Measurements from ENCODE around the gene UBN1.

Gene UBN1

DNA sequence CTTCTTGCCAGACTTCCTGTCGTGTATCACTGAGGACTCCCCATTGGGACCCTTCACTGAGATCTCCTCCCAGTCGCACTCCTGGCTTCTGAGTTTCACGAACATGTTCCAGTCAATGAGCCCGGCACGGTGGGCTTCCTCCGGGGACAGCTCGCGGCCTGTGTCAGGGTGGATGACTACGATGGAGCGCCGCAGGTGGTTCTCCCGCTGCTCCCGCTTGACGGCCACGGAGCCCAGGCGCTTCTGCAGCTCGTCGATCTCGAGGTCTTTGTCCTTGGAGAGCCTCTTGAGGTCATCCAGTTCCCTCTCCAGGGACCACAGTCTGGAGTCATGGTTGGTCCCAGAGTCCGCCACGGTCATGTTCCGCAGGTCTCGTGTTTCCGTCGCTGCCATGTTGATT lies 36.2 kb downstream of the UBN1 start:
- POLR2A ChIA-PET, result interaction anchor here (0.7 to 1.3 kb wide), 2 partner anchors 10 to 17 kb away, joined by 3 read pairs; no protein-coding TSS in a partner anchor
- Histone ChIP-seq H3K9me3 (ENCODE audit: control insufficient read depth, insufficient read depth, low read depth, low read length) (no peaks in the 10 kb centered on the region), H3K36me3 (ENCODE audit: control insufficient read depth in 2 of 2, insufficient read depth in 1 of 2, low read length in 2 of 2) (peaks cover 0 to 93% of the 10 kb centered on the region in 2 experiments), H3K4me1 (ENCODE audit: control insufficient read depth, insufficient read depth, low read length) (peaks cover 8% of the 10 kb centered on the region; the same call in 1 of the 2 replicates), H3K27ac (ENCODE audit: extremely low read depth, low read depth, low read length) (no peak overlapping the region), H3K4me3 (ENCODE audit: low read depth, low read length) (no peak overlapping the region)
- TF ChIP-seq SCRT2 (tag by site-specific recombination; IDR thresholded peaks at IDR 0.05), result peak; percentile 24; the same call in 1 of the 2 replicates
- TF ChIP-seq ZNF416 (tag by site-specific recombination; IDR thresholded peaks at IDR 0.05), result no peak
- no peak for TF ChIP-seq ZNF600 (tag by site-specific recombination; IDR thresholded peaks at IDR 0.05)
- CTCF ChIA-PET, result interaction anchor here (1.4 kb wide), 1 partner anchor 73 kb away, joined by 4 read pairs; no protein-coding TSS in a partner anchor

DNA sequence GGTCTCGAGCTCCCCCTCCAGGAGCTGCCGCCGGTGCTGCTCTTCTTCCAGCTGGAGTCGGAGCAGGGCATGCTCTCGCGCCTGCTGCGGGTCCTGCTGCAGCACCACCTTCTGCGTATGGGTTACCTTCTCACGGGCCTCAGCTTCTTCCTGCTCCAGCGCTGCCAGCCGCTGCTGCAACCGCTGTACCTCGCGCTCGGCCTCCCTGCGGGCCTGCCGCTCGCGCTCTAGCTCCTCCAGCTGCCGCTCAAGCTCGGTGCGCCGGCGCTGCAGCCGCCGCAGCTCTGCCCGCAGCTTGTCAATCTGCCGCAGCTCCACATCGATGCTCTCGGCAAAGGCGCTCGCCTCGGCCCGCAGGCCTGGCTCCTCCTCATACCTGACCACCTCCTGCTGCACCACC lies 36.9 kb downstream of the UBN1 start:
- peaks cover 0 to 86% of the 10 kb centered on the region in 2 experiments for H3K36me3 ChIP-seq (ENCODE audit: control insufficient read depth in 2 of 2, insufficient read depth in 1 of 2, low read length in 2 of 2)
- H3K4me1 ChIP-seq (ENCODE audit: control insufficient read depth, insufficient read depth, low read length), result peaks cover 8% of the 10 kb centered on the region; the same call in 1 of the 2 replicates
- TF ChIP-seq MZF1 (tag by site-specific recombination; IDR thresholded peaks at IDR 0.05; ENCODE audit: borderline replicate concordance), result no peak
- TF ChIP-seq ZNF629 (tag by site-specific recombination; IDR thresholded peaks at IDR 0.05), result no peak
- no peak for TF ChIP-seq ZNF830 (tag by site-specific recombination; IDR thresholded peaks at IDR 0.05; ENCODE audit: low read depth)
- TF ChIP-seq ZNF266 (tag by site-specific recombination; IDR thresholded peaks at IDR 0.05; ENCODE audit: low read depth), result no peak
- TF ChIP-seq, protein P1, sequence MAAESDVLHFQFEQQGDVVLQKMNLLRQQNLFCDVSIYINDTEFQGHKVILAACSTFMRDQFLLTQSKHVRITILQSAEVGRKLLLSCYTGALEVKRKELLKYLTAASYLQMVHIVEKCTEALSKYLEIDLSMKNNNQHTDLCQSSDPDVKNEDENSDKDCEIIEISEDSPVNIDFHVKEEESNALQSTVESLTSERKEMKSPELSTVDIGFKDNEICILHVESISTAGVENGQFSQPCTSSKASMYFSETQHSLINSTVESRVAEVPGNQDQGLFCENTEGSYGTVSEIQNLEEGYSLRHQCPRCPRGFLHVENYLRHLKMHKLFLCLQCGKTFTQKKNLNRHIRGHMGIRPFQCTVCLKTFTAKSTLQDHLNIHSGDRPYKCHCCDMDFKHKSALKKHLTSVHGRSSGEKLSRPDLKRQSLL (tag by site-specific recombination; IDR thresholded peaks at IDR 0.05), result peak; percentile 13; the same call in 1 of the 2 replicates
- TF ChIP-seq ZNF239 (tag by site-specific recombination; IDR thresholded peaks at IDR 0.05), result no peak
- ChIA-PET CTCF (interaction anchor here (0.6 to 1.4 kb wide), 6 partner anchors 10 to 365 kb away, joined by 3 to 4 read pairs (median 4); no protein-coding TSS in a partner anchor), POLR2A (interaction anchor here (0.7 to 1.3 kb wide), 2 partner anchors 9 to 16 kb away, joined by 3 read pairs; no protein-coding TSS in a partner anchor)
- no peak overlapping the region for H3K27ac ChIP-seq (ENCODE audit: extremely low read depth, low read depth, low read length)
- no peaks in the 10 kb centered on the region for H3K9me3 ChIP-seq (ENCODE audit: control insufficient read depth, insufficient read depth, low read depth, low read length)
- no peak overlapping the region for H3K4me3 ChIP-seq (ENCODE audit: low read depth, low read length)

- H3K4me1 ChIP-seq (ENCODE audit: control insufficient read depth, insufficient read depth, low read length), result peaks cover 8% of the 10 kb centered on the region; the same call in 1 of the 2 replicates
- ChIA-PET POLR2A (no interaction called here), CTCF (interaction anchor here (0.6 to 1.2 kb wide), 3 partner anchors 11 to 71 kb away, joined by 3 read pairs; no protein-coding TSS in a partner anchor)
- no peak overlapping the region for H3K27ac ChIP-seq (ENCODE audit: extremely low read depth, low read depth, low read length)
- no peak overlapping the region for H3K4me3 ChIP-seq (ENCODE audit: low read depth, low read length)
- TF ChIP-seq ZNF394 (tag by site-specific recombination; IDR thresholded peaks at IDR 0.05; ENCODE audit: borderline replicate concordance), result 0 out of 2 replicates have a peak, but pooled peaks have one; percentile 21
- TF ChIP-seq ZFP69B (tag by site-specific recombination; IDR thresholded peaks at IDR 0.05), result no peak
- no peaks in the 10 kb centered on the region for H3K9me3 ChIP-seq (ENCODE audit: control insufficient read depth, insufficient read depth, low read depth, low read length)
- H3K36me3 ChIP-seq (ENCODE audit: control insufficient read depth in 2 of 2, insufficient read depth in 1 of 2, low read length in 2 of 2), result peaks cover 0 to 79% of the 10 kb centered on the region in 2 experiments; a peak in 2 of 3 replicates
These were observed 37.9 kb downstream of the UBN1 start for GRCh38 chr16:4884972-4885874.

- no peak overlapping the region for H3K27ac ChIP-seq (ENCODE audit: extremely low read depth, low read depth, low read length)
- TF ChIP-seq ZNF169 (tag by site-specific recombination; IDR thresholded peaks at IDR 0.05) (no peak), OVOL3 (tag by site-specific recombination; IDR thresholded peaks at IDR 0.05) (no peak), ZNF677 (tag by site-specific recombination; IDR thresholded peaks at IDR 0.05) (no peak), ZBTB26 (tag by site-specific recombination; optimal IDR thresholded peaks at IDR 0.05) (no peak), ZNF426 (tag by site-specific recombination; IDR thresholded peaks at IDR 0.05) (no peak), ZNF658 (tag by site-specific recombination; IDR thresholded peaks at IDR 0.05) (no peak), ZFHX2 (tag by site-specific recombination; conservative IDR thresholded peaks at IDR 0.05) (no peak)
- TF ChIP-seq, protein P2, sequence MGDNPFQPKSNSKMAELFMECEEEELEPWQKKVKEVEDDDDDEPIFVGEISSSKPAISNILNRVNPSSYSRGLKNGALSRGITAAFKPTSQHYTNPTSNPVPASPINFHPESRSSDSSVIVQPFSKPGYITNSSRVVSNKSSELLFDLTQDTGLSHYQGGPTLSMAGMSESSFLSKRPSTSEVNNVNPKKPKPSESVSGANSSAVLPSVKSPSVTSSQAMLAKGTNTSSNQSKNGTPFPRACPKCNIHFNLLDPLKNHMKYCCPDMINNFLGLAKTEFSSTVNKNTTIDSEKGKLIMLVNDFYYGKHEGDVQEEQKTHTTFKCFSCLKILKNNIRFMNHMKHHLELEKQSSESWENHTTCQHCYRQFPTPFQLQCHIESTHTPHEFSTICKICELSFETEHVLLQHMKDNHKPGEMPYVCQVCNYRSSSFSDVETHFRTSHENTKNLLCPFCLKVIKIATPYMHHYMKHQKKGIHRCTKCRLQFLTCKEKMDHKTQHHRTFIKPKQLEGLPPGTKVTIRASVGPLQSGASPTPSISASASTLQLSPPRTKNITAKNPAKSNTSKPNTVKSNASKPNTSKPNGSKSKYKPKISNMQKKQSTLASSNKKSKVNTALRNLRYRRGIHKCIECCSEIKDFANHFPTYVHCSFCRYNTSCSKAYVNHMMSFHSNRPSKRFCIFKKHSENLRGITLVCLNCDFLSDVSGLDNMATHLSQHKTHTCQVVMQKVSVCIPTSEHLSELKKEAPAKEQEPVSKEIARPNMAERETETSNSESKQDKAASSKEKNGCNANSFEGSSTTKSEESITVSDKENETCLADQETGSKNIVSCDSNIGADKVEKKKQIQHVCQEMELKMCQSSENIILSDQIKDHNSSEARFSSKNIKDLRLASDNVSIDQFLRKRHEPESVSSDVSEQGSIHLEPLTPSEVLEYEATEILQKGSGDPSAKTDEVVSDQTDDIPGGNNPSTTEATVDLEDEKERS (tag by site-specific recombination; IDR thresholded peaks at IDR 0.05), result no peak
- no peak overlapping the region for H3K4me3 ChIP-seq (ENCODE audit: low read depth, low read length)
- peaks cover 0 to 70% of the 10 kb centered on the region in 2 experiments; a peak in 1 of 3 replicates for H3K36me3 ChIP-seq (ENCODE audit: control insufficient read depth in 2 of 2, insufficient read depth in 1 of 2, low read length in 2 of 2)
- H3K4me1 ChIP-seq (ENCODE audit: control insufficient read depth, insufficient read depth, low read length), result peaks cover 8% of the 10 kb centered on the region; the same call in 1 of the 2 replicates
- H3K9me3 ChIP-seq (ENCODE audit: control insufficient read depth, insufficient read depth, low read depth, low read length), result no peaks in the 10 kb centered on the region
- ChIA-PET POLR2A (no interaction called here), CTCF (interaction anchor here (0.6 kb wide), 1 partner anchor 138 kb away, joined by 3 read pairs; no protein-coding TSS in a partner anchor)
These were observed 38.9 kb downstream of the UBN1 start for GRCh38 chr16:4886151-4886550.

All from HEK293 (cell line).